A673 (cell line): ENCODE data around the gene CSNK1D. TPM values are rescaled to one million over a fixed set of nuclear protein-coding genes. Genes with fewer than 3 reads are reported as not detected.

Experiments
- BruUV-seq: library from RNA; stranded (reverse); fragments of 400-500 nt; replicated peaks from 2 replicates; lab custom pipeline; 2021; lab: Mats Ljungman, UMichigan
- CTCF ChIA-PET: fragments of 300-600 bp; sonication (Branson Sonifier 250); formaldehyde crosslinking; loops from one replicate; lab custom pipeline; 2022; ENCODE audit warnings: antibody characterized with exemption; lab: Charles Lee
- POLR2A ChIA-PET: fragments of 300-600 bp; sonication (Branson Sonifier 250); formaldehyde crosslinking; loops from one replicate; lab custom pipeline; 2022; ENCODE audit warnings: antibody characterized with exemption; ENCODE audit not compliant: low non-redundant PET; lab: Charles Lee
- DNase-seq: peaks from one replicate; pipeline ENCODE4 v3.0.0-alpha.2; 2015; ENCODE audit warnings: low spot score
- H3K27ac ChIP-seq: fragments of 200-600 bp; sonication (generic); 2 replicates; pipeline ENCODE4 v1.5.1; 2016; ENCODE audit warnings: mixed run types, low read depth, mild to moderate bottlenecking, mixed read lengths, antibody characterized with exemption, low read length; ENCODE audit not compliant: poor library complexity, severe bottlenecking
- H3K27me3 ChIP-seq: fragments of 200-600 bp; sonication (generic); replicated peaks from 2 replicates; pipeline ENCODE4 v1.6.1; 2017; ENCODE audit warnings: mixed run types, low read depth, mild to moderate bottlenecking, mixed read lengths, antibody characterized with exemption, low read length; ENCODE audit not compliant: insufficient read depth, poor library complexity
- H3K36me3 ChIP-seq: fragments of 200-600 bp; sonication (generic); 2 replicates; pipeline ENCODE4 v1.6.1; 2016; ENCODE audit warnings: mixed run types, mild to moderate bottlenecking, mixed read lengths, antibody characterized with exemption, low read length; ENCODE audit not compliant: insufficient read depth, poor library complexity, severe bottlenecking
- H3K4me1 ChIP-seq: fragments of 200-600 bp; sonication (generic); 2 replicates; pipeline ENCODE4 v1.6.1; 2017; ENCODE audit warnings: mixed run types, mild to moderate bottlenecking, mixed read lengths, antibody characterized with exemption, low read length; ENCODE audit not compliant: insufficient read depth, poor library complexity, severe bottlenecking
- H3K4me3 ChIP-seq: fragments of 200-600 bp; sonication (generic); 2 replicates; pipeline ENCODE4 v1.5.1; 2016; ENCODE audit warnings: low read depth, mixed run types, mild to moderate bottlenecking, mixed read lengths, low read length; ENCODE audit not compliant: poor library complexity, severe bottlenecking
- H3K9me3 ChIP-seq: fragments of 200-600 bp; sonication (generic); 2 replicates; pipeline ENCODE4 v1.6.1; 2016; ENCODE audit warnings: mixed run types, low read depth, mild to moderate bottlenecking, mixed read lengths, antibody characterized with exemption, low read length; ENCODE audit not compliant: poor library complexity, severe bottlenecking
- CTCF ChIP-seq: fragments of 300-800, 200-600 bp; sonication (generic); conservative IDR thresholded peaks from 2 replicates; pipeline ENCODE4 v1.5.1; 2017; ENCODE audit warnings: low read depth, mild to moderate bottlenecking, antibody characterized with exemption, low read length, moderate library complexity, mixed read lengths
- EZH2 ChIP-seq: fragments of 200-600 bp; sonication (generic); IDR thresholded peaks from 2 replicates; pipeline ENCODE4 v1.6.1; 2017; ENCODE audit warnings: borderline replicate concordance, low read depth, mild to moderate bottlenecking, mixed read lengths, antibody characterized with exemption, low read length; ENCODE audit not compliant: poor library complexity, severe bottlenecking
- intact Hi-C: fragments of 100-400 bp; cut with micrococcal nuclease; formaldehyde crosslinking; loops from one replicate; pipeline ENCODE4 v1.10.0; 2022; ENCODE audit not compliant: unreplicated experiment
- total RNA-seq: library from RNA; stranded (reverse); gene quantifications from 2 replicates; pipeline ENCODE4 v1.2.3, GENCODE V29; 2021

CSNK1D gene
- total RNA-seq, 1 experiment from 2014 or later, result 150 TPM

- intact Hi-C loops, result no loop called here
- no TSS peak for BruUV-seq
Observed at GRCh38 chr17:82287868-82288801, 14.6 kb upstream of the CSNK1D start.

GRCh38 chr17:82287013-82287867, 13.7 kb upstream of the CSNK1D start:
- no TSS peak for BruUV-seq
- ChIA-PET POLR2A (no interaction called here), CTCF (no interaction called here)
- Histone ChIP-seq H3K4me1 (peaks cover 9% of the 10 kb centered on the region), H3K27ac (no peak overlapping the region), H3K4me3 (no peak overlapping the region), H3K36me3 (no peaks in the 10 kb centered on the region), H3K27me3 (no peaks in the 10 kb centered on the region), H3K9me3 (no peaks in the 10 kb centered on the region)
- no peak for TF ChIP-seq EZH2
- no peak for TF ChIP-seq CTCF
- intact Hi-C loops, result no loop called here
- no peak for DNase-seq

More at GRCh38 chr17:82287868-82288801, 14.6 kb upstream of the CSNK1D start:
- ChIA-PET POLR2A (no interaction called here), CTCF (no interaction called here)
- no peaks in the 10 kb centered on the region for H3K36me3 ChIP-seq
- TF ChIP-seq EZH2, result no peak
- TF ChIP-seq CTCF, result no peak
- no peaks in the 10 kb centered on the region for H3K9me3 ChIP-seq
- H3K27me3 ChIP-seq, result no peaks in the 10 kb centered on the region
- H3K4me3 ChIP-seq, result no peak overlapping the region
- no peak overlapping the region for H3K27ac ChIP-seq
- no peak for DNase-seq
- H3K4me1 ChIP-seq, result peaks cover 8% of the 10 kb centered on the region

GRCh38 chr17:82285141-82285540, 11.6 kb upstream of the CSNK1D start:
- intact Hi-C loops, result no loop called here
- POLR2A ChIA-PET, result interaction anchor here (0.7 kb wide), 1 partner anchor 46 kb away, joined by 3 read pairs; no protein-coding TSS in a partner anchor
- H3K9me3 ChIP-seq, result no peaks in the 10 kb centered on the region
- no peaks in the 10 kb centered on the region for H3K36me3 ChIP-seq
- H3K4me3 ChIP-seq, result no peak overlapping the region
- H3K4me1 ChIP-seq, result peaks cover 9% of the 10 kb centered on the region
- CTCF ChIA-PET, result no interaction called here
- no peak for DNase-seq
- BruUV-seq, result no TSS peak
- H3K27ac ChIP-seq, result no peak overlapping the region
- TF ChIP-seq EZH2 (no peak), CTCF (no peak)
- no peaks in the 10 kb centered on the region for H3K27me3 ChIP-seq
